Peyer's patch (tissue), 4 donors: ENCODE measurements around the gene BRAT1. TPM values are rescaled to one million over a fixed set of nuclear protein-coding genes. Genes with fewer than 3 reads are reported as not detected.
A peak's percentile ranks its signal among the peaks of the same experiment; 100 is the strongest.

Experiments
- DNase-seq, 3 donors: peaks; one replicate each; pipeline ENCODE4 v3.0.0-alpha.2; 2017 to 2019
- H3K27ac ChIP-seq, 4 donors: fragments of 200-600 bp; sonication (generic); one replicate each; pipeline ENCODE4 v1.5.1; 2016 to 2019
- H3K27me3 ChIP-seq, 2 donors: fragments of 200-600 bp; sonication (generic); one replicate each; pipeline ENCODE4 v1.5.1; 2019
- H3K36me3 ChIP-seq, 3 donors: fragments of 200-600 bp; sonication (generic); one replicate each; pipeline ENCODE4 v1.5.1; 2016 to 2019
- H3K4me1 ChIP-seq, 4 donors: fragments of 200-600 bp; sonication (generic); one replicate each; pipeline ENCODE4 v1.5.1; 2016 to 2019
- H3K4me3 ChIP-seq, 4 donors: fragments of 200-600 bp; sonication (generic); 1 replicate in 3 of 4; 2 replicates in 1 of 4; pipeline ENCODE4 v1.5.1; 2016 to 2019; ENCODE audit warnings: mild to moderate bottlenecking in 1 of 4
- H3K9me3 ChIP-seq, 4 donors: fragments of 200-600 bp; sonication (generic); one replicate each; pipeline ENCODE4 v1.5.1; 2016 to 2019; ENCODE audit warnings: mild to moderate bottlenecking in 1 of 4
- CTCF ChIP-seq, 6 experiments: fragments of 450-650 bp in 4 of 6; fragments of 200-600 bp in 2 of 6; sonication (generic) in 1 of 6; IDR thresholded peaks; one replicate each; pipeline ENCODE4 v1.5.1; 2017 to 2019; ENCODE audit warnings: antibody characterized with exemption in 6 of 6, mild to moderate bottlenecking in 3 of 6, moderate library complexity in 1 of 6
- POLR2A ChIP-seq, 2 donors: fragments of 450-650 bp; IDR thresholded peaks; one replicate each; pipeline ENCODE4 v1.5.1; 2017; ENCODE audit warnings: antibody characterized with exemption in 2 of 2, mild to moderate bottlenecking in 2 of 2, moderate library complexity in 2 of 2
- total RNA-seq, 4 donors: library from RNA; depleted of rRNA; stranded (reverse); fragments of >200 nt; gene quantifications; one replicate each; pipeline ENCODE4 v1.1.0, GENCODE V29; 2016

BRAT1 gene
- total RNA-seq, 4 donors from 2014 or later, result 43.3 to 73.3 (median 54.1) TPM

GRCh38 chr7:2523941-2524807 is 31.1 kb downstream of the BRAT1 start:
- Histone ChIP-seq H3K4me3 (peak overlapping the region in 2 of 4 donors; percentile 71 to 73), H3K36me3 (peaks cover 0 to 32% (median 0%) of the 10 kb centered on the region in 3 donors), H3K9me3 (no peaks in the 10 kb centered on the region), H3K27me3 (no peaks in the 10 kb centered on the region), H3K4me1 (peaks cover 15 to 85% (median 64%) of the 10 kb centered on the region in 4 donors), H3K27ac (peak overlapping the region; percentile 85 to 99 (median 94))
- TF ChIP-seq POLR2A (IDR thresholded peaks at IDR 0.05), result peak; percentile 49 to 53
- TF ChIP-seq CTCF (IDR thresholded peaks at IDR 0.05), result peak in 3 of 6 experiments; percentile 13 to 21 (median 15)
- DNase-seq, result peak in 2 of 3 donors; percentile 94 to 98

GRCh38 chr7:2523461-2523936 is 31.8 kb downstream of the BRAT1 start:
- Histone ChIP-seq H3K27me3 (no peaks in the 10 kb centered on the region), H3K36me3 (peaks cover 0 to 27% (median 0%) of the 10 kb centered on the region in 3 donors), H3K27ac (peak overlapping the region; percentile 85 to 99 (median 94)), H3K9me3 (no peaks in the 10 kb centered on the region), H3K4me1 (peaks cover 15 to 85% (median 64%) of the 10 kb centered on the region in 4 donors), H3K4me3 (peak overlapping the region in 3 of 4 donors; percentile 5 to 73 (median 71))
- DNase-seq, result peak in 1 of 3 donors; percentile 87
- TF ChIP-seq POLR2A (IDR thresholded peaks at IDR 0.05) (no peak), CTCF (IDR thresholded peaks at IDR 0.05) (no peak)

- Histone ChIP-seq H3K36me3 (peaks cover 0 to 24% (median 0%) of the 10 kb centered on the region in 3 donors), H3K4me1 (peaks cover 15 to 85% (median 63%) of the 10 kb centered on the region in 4 donors), H3K4me3 (peak overlapping the region; percentile 65 to 73 (median 70)), H3K27ac (peak overlapping the region; percentile 85 to 99 (median 94)), H3K9me3 (no peaks in the 10 kb centered on the region), H3K27me3 (no peaks in the 10 kb centered on the region)
- TF ChIP-seq POLR2A (IDR thresholded peaks at IDR 0.05) (peak in 1 of 2 donors; percentile 63), CTCF (IDR thresholded peaks at IDR 0.05) (peak in 2 of 6 experiments; percentile 14 to 22)
- peak in 2 of 3 donors; percentile 81 to 84 for DNase-seq
Observed at GRCh38 chr7:2522780-2523433, 32.4 kb downstream of the BRAT1 start.

- peak overlapping the region; percentile 65 to 73 (median 70) for H3K4me3 ChIP-seq
- peak in 2 of 3 donors; percentile 78 to 82 for DNase-seq
- H3K27me3 ChIP-seq, result no peaks in the 10 kb centered on the region
- H3K36me3 ChIP-seq, result peaks cover 0 to 23% (median 0%) of the 10 kb centered on the region in 3 donors
- TF ChIP-seq CTCF (IDR thresholded peaks at IDR 0.05) (no peak), POLR2A (IDR thresholded peaks at IDR 0.05) (no peak)
- peaks cover 11 to 78% (median 55%) of the 10 kb centered on the region in 4 donors for H3K4me1 ChIP-seq
- H3K9me3 ChIP-seq, result no peaks in the 10 kb centered on the region
- H3K27ac ChIP-seq, result peak overlapping the region; percentile 85 to 99 (median 94)
Observed at GRCh38 chr7:2521952-2522591, 33.3 kb downstream of the BRAT1 start.

- H3K4me3 ChIP-seq, result peak overlapping the region; percentile 65 to 73 (median 70)
- no peaks in the 10 kb centered on the region for H3K27me3 ChIP-seq
- peaks cover 0 to 16% (median 0%) of the 10 kb centered on the region in 3 donors for H3K36me3 ChIP-seq
- DNase-seq, result no peak
- peaks cover 11 to 71% (median 52%) of the 10 kb centered on the region in 4 donors for H3K4me1 ChIP-seq
- no peak for TF ChIP-seq POLR2A (IDR thresholded peaks at IDR 0.05)
- no peak for TF ChIP-seq CTCF (IDR thresholded peaks at IDR 0.05)
- H3K27ac ChIP-seq, result peak overlapping the region; percentile 53 to 99 (median 94)
- H3K9me3 ChIP-seq, result no peaks in the 10 kb centered on the region
Observed at GRCh38 chr7:2521341-2521745, 34.0 kb downstream of the BRAT1 start.
